Stimulated activated CD8-positive, alpha-beta memory T cell treated with anti-CD3 and anti-CD28 coated beads, Interleukin-12 subunit alpha, Interleukin-12 subunit beta, amount 100 ng/mL, for 24 hours (primary cell): Measurements from ENCODE around the gene PC.
"Not testable (repeated sequence)": the region's sequence is repeated elsewhere in the genome, so short reads cannot be mapped to it uniquely, and the experiment has no call there.

Experiments
- DNase-seq: peaks from one replicate; pipeline ENCODE4 v3.0.0-alpha.2; 2020; ENCODE audit errors: extremely low read depth

The PC gene

GRCh38 chr11:66978717-66979116 is 20.5 kb upstream of the PC start:
- DNase-seq: no peak

GRCh38 chr11:66978229-66978628 is 20.0 kb upstream of the PC start:
- no peak for DNase-seq

GRCh38 chr11:66976925-66977324 is 18.7 kb upstream of the PC start:
- no peak for DNase-seq

- no peak for DNase-seq
Measured at GRCh38 chr11:66976028-66976467, 17.9 kb upstream of the PC start.

- DNase-seq: no peak
Measured at GRCh38 chr11:66975405-66976027, 17.3 kb upstream of the PC start.

- no peak for DNase-seq
Measured at GRCh38 chr11:66974724-66975404, 16.7 kb upstream of the PC start, which contains the start of gene C11orf86. C11orf86 (plus strand) TSS chr11:66975304; CDS start chr11:66975363, 59 bp downstream.

GRCh38 chr11:66973956-66974580 is 15.9 kb upstream of the PC start:
- no peak for DNase-seq

GRCh38 chr11:66971488-66971887 is 13.3 kb upstream of the PC start:
- no peak for DNase-seq

GRCh38 chr11:66970807-66971442 is 12.7 kb upstream of the PC start:
- no peak for DNase-seq

GRCh38 chr11:66970371-66970806 is 12.2 kb upstream of the PC start:
- no peak for DNase-seq

- DNase-seq: no peak
Measured at GRCh38 chr11:66969584-66970225, 11.5 kb upstream of the PC start.

- no peak for DNase-seq
Measured at GRCh38 chr11:66967670-66968425, 9.7 kb upstream of the PC start.

- no peak for DNase-seq
Measured at GRCh38 chr11:66966351-66966750, 8.2 kb upstream of the PC start.

- no peak for DNase-seq
Measured at GRCh38 chr11:66964495-66964894, 6.3 kb upstream of the PC start.

GRCh38 chr11:66962801-66963200 is 4.6 kb upstream of the PC start:
- no peak for DNase-seq

GRCh38 chr11:66962247-66962646 is 4.1 kb upstream of the PC start:
- no peak for DNase-seq

- not testable (repeated sequence) for DNase-seq
Measured at GRCh38 chr11:66961691-66962213, 3.6 kb upstream of the PC start.

GRCh38 chr11:66958956-66959274 is 732 bp upstream of the PC start:
- DNase-seq: no peak

- DNase-seq: no peak
Measured at GRCh38 chr11:66957971-66958231, 282 bp downstream of the PC start.

GRCh38 chr11:66956689-66957290 is 1.4 kb downstream of the PC start:
- no peak for DNase-seq
